ENCODE measurements around the gene TAF1A.

Gene TAF1A

DNA sequence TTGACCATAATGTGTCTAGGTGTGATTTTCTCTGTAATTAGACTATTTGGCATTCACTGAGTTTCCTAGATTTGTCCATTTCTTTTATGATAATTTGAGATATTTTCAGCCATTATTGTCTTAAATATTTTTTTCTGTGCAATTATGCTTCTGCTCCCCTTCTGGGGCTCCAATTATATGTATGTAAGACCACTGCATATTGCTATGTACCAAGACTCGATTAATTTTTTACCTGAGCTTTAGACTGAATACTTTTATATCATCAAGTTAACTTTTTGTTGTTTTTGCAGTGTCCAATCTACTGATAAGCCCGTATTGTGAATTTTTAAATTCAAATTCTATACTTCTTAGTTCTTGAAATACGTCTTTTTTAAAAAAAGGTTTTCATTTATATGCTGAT lies 5.1 kb upstream of the TAF1A start:
- DNase-seq = no peak

DNA sequence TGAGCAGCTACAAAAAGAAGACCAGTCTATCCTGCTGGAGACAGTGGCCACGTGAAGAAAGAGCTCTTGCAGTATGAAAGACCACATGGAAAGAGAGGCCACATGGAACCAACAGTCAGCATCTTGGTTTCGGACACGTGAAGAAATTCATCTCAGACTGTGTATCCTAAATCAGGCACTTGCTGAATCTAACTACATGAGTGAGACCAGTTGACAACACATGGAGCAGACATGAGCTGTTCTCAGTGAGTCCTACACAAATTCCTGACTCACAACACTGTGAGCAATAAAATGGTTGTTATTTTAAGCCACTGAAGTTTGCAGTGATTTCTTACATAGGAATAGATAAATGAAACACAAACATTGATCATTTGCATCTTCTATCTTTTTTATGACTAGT lies 2.4 kb upstream of the TAF1A start:
- no peak for DNase-seq

DNA sequence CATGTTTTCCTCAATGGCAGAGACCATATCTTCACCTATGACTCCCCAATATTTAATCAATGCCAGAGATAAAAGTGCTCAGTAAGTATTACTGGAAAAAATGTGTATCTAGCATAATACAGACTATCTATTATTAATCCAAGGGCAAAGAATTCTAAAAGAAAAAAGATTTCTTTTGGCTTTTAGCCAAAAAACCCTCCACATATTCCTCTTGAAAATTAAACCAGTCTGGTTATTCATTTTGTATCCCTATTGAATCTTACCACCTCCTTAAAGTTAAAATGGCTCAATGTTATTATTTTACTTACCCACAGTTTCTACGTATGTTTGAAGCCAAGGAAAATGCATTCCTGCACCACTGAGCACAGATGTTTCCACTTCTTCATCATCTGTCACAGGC lies 1.6 kb downstream of the TAF1A start:
- DNase-seq = no peak

DNA sequence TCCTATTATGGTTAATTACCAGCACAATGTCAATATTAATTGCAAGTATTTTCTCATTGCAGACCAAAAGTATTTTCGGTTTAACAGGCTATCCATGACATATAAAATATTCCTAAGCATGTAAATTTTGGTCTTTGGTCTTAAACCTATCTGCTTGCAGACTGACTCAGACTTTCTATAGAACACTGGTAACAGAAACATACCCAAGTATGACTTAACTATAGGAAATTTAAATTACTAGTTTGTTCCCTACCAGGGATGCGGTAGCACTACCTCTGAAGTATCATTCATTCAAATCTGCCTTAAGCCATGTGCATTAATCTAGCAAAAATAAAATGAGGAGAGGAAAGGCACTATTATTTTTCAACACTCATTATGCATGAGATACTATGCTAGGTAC lies 2.9 kb downstream of the TAF1A start:
- DNase-seq = no peak

- DNase-seq = no peak
Observed at GRCh38 chr1:222583079-222583478, 6.7 kb downstream of the TAF1A start.

GRCh38 chr1:222582099-222582774 lies 7.5 kb downstream of the TAF1A start:
- no peak for DNase-seq

DNA sequence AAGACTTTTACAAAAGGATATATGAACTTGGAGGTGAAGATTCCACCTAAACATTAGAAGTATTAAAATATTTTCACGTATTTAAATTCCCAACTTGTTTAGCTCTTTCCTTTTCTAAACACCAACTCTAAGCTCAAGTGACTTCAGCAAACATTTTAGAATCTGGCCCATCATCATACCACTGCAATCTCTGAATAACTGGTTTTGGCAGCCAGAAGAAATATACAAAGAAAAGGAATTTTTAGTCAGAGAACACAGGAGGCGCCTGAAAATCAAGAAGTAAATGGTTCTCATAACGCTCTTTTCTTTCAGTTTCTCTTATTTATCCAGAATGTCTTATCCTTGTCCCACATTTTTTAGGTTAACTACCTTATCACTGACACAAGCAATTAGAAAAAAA lies 10.4 kb downstream of the TAF1A start:
- no peak for DNase-seq

DNA sequence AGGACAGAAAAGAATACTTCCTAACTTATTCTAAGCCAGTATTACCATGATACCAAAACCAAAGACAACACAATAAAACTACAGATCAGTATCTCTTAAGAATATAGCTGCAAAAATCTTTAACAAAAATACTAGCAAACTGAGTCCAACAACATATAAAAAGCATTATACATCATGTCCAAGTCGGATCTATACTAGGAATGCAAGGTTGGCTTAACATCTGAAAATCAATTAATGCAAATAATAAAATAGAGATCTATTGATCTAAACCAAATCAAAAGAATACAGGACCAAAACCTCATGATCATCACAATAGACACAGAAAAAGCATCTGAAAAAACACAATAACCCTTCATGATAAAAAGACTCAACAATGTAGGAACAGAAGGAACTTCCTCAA lies 18.9 kb downstream of the TAF1A start:
- DNase-seq = no peak

DNA sequence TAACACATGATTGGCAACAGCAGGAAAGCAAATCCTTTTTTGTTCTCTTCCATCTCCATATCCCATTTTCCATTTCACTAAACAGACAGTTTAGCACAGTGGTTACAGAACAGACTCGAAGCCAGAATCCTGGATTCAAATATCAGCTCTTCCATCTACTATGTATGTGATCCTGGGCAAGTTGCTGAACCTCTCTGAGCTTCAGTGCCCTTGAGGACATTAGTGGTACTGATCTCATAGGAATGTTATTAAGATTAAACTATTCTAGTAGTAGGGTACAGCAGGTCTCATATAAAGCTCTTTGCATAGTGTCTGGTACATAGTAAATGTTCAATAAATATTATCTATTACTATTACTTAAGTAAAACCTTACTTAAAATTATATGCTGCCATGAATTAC lies 28.1 kb downstream of the TAF1A start:
- no peak for DNase-seq

- no peak for DNase-seq
Observed at GRCh38 chr1:222557574-222557973, 32.2 kb downstream of the TAF1A start.

- no peak for DNase-seq
Observed at GRCh38 chr1:222557148-222557547, 32.6 kb downstream of the TAF1A start.

DNA sequence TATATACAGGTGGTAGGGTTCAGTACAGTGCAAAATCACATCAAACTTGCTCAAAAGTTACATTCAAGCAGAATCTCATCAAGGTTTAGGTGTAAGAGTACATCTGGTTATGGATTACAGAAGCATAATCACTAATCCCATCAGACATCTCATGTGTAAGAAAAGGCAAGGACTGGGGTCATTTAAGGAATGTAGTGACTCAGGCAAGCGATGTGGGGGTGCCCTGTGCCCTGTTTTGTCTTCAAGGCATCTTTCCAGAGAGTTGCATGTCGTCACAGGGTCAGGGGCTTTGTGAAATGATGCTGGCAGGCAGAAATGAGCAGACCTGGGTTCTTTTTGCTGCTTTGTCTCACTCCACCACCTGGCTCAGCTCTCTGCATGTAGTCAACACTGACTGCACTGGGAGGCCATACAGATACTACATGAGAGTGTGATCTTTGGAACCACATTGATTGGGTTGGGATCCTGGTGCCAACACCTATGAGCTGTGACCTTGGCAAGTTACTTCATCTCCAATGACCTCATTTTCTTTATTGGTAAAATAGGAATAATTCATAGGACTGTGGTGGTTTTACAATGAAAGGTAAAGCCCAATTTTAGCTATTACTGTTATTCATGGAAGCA lies 33.6 kb downstream of the TAF1A start:
- no peak for DNase-seq

DNA sequence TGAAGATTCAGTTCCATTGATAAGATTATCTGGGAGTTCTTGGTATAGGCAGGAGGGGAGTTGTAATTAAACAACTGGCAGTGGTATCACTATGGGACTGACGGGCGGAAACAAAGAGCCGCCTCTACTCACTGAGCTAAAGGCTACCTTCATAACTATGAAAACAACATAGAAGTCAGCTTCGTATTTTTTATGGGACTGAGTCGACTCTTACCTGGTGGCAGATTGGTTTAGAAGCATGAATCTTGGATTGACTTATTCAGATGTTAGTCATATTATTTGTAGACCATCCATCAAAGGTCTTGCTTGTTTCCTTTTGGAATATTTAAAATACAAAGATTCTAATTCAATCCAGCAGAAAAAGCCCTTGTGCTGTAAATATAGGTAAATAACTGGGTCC lies 35.6 kb downstream of the TAF1A start:
- no peak for DNase-seq

- DNase-seq = no peak
Observed at GRCh38 chr1:222552882-222553281, 36.9 kb downstream of the TAF1A start.

- no peak for DNase-seq
Observed at GRCh38 chr1:222547944-222548671, 41.6 kb downstream of the TAF1A start, which contains the start of gene HHIPL2. HHIPL2 (minus strand) TSS chr1:222548104; CDS start chr1:222548044, 60 bp downstream.

DNA sequence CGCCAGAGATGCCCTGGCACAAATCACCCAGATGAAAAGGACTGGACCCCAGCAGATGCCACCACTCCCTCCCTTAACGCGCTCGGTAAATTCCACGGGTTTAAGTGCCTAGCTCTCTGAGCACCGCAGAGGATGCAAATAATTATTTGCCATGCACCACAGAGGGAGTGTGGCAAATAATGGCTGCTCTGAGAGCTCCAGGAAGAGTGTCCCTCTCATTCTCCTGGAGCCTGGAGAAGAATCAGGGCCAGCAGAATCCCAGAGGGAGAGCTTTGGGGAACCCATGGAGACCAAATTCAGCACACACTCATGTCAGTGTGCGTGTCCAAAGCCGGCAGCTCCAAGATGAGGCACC lies 42.5 kb downstream of the TAF1A start:
- DNase-seq = no peak

DNA sequence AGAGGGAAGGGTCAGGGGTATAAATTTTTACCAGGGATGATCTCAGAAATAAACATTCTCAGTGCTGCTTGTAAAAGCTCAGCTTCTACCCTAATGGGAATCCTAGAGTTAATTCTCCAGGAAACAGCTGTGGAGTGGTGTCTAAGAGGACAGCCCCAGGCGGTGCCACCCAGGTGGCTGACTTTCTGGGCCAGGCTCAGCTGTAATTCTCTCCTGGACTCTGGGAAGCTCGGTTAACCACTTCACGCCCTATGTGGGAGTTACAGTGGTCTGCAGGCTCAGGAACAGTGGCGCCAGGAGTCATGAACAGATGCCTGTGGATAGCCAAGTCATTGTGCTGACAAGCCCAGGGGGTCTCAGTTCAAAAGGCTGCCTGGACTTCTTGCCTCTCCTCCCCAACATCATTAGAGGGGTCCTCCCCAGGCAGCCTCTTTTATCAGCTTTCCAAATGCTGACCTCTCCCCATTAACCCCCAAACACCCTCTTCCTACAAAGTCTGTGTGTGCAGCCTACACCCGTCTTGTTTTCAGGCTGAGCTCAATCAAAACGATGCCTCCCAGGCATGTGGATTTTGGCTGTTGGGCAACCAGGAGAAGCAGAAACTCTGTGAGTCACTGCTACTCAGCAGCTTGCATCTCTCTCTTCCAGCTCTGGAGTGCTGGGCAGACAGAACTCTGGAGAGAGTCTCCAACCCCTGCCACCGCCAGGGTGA lies 43.0 kb downstream of the TAF1A start:
- no peak for DNase-seq

GRCh38 chr1:222546091-222546490 lies 43.6 kb downstream of the TAF1A start:
- DNase-seq = no peak

- no peak for DNase-seq
Observed at GRCh38 chr1:222543817-222544216, 45.9 kb downstream of the TAF1A start.

DNA sequence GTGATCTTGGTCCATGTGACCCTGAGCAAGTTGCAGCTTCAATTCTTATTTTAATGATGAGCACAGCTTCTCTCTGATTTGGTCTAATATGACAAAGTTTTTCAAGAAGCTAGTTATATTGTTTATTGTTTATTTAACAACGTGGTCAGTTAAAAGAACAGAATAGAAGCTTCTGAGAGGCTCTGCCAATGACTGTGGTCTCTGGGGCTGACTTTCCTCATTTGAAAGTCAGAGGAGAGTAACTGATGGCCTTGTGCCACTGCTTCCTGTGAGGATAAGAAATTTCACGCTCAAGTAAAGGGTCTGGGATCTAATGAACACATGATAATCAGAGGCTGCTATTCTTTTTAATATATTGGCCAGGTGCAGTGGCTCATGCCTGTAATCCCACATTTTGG lies 49.1 kb downstream of the TAF1A start:
- DNase-seq = no peak

- no peak for DNase-seq
Observed at GRCh38 chr1:222539951-222540597, 49.7 kb downstream of the TAF1A start.

- DNase-seq = no peak
Observed at GRCh38 chr1:222535455-222535854, 54.3 kb downstream of the TAF1A start.

DNA sequence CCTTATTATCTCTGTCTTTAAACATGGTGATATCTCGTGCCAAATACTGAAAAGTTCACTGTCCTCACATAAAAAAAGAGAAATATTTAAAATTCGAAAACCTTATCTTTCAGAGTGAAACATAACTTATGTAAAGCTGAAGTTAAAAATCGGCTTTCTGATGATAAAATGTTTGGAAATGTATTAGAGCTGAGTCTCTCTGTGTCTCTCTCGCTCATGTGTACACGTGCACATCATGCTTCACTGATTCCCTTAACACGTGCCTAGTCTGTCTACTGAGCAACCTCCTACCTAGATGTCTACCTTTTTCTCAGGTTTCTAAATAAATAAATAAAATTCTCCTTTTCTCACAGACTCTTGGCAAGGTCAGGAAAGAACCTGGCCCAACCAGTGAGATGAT lies 58.9 kb downstream of the TAF1A start:
- DNase-seq = no peak
